CD8-positive, alpha-beta memory T cell (primary cell): ENCODE data around the gene CELF2. TPM values are rescaled to one million over a fixed set of nuclear protein-coding genes. Genes with fewer than 3 reads are reported as not detected.

Experiments used
- CTCF ChIA-PET: fragments of 350-600 bp; sonication (Branson Sonifier 250); formaldehyde crosslinking; loops from one replicate; lab custom pipeline; 2021; ENCODE audit warnings: antibody characterized with exemption; lab: Charles Lee
- POLR2A ChIA-PET: fragments of 350-600 bp; sonication (Branson Sonifier 250); formaldehyde crosslinking; loops from one replicate; lab custom pipeline; 2021; ENCODE audit warnings: antibody characterized with exemption; lab: Charles Lee
- DNase-seq, 5 donors: peaks; one replicate each; pipeline versions ENCODE4 v3.0.0 to v3.0.0-alpha.2; 2020 to 2022; ENCODE audit warnings: mixed read lengths in 1 of 5
- H3K27ac ChIP-seq: one replicate; pipeline ENCODE4 v1.7.0; 2013; ENCODE audit warnings: low read depth, mild to moderate bottlenecking, low read length, moderate library complexity
- H3K27me3 ChIP-seq: 2 replicates; pipeline ENCODE4 v1.7.0; 2013; ENCODE audit warnings: low read length, mild to moderate bottlenecking; ENCODE audit not compliant: insufficient read depth, poor library complexity, severe bottlenecking
- H3K36me3 ChIP-seq: 2 replicates; pipeline ENCODE4 v1.7.0; 2013; ENCODE audit warnings: mild to moderate bottlenecking, low read length, moderate library complexity; ENCODE audit not compliant: insufficient read depth
- H3K4me1 ChIP-seq: 2 replicates; pipeline ENCODE4 v1.7.0; 2013; ENCODE audit warnings: mild to moderate bottlenecking, low read length, moderate library complexity; ENCODE audit not compliant: insufficient read depth
- H3K4me3 ChIP-seq: 2 replicates; pipeline ENCODE4 v1.7.0; 2013; ENCODE audit warnings: mild to moderate bottlenecking, low read length
- H3K9me3 ChIP-seq: 2 replicates; pipeline ENCODE4 v1.7.0; 2013; ENCODE audit warnings: mild to moderate bottlenecking, low read length
- H3K27ac Mint-ChIP-seq, 8 donors: one replicate each; pipeline ENCODE4 v1.8.0; 2020 to 2021; ENCODE audit warnings: mixed read lengths in 8 of 8, mild to moderate bottlenecking in 6 of 8, inconsistent platforms in 3 of 8, moderate library complexity in 3 of 8
- H3K27me3 Mint-ChIP-seq, 2 donors: one replicate each; pipeline ENCODE4 v1.8.0; 2020 to 2021; ENCODE audit warnings: mixed read lengths in 2 of 2, mild to moderate bottlenecking in 1 of 2, moderate library complexity in 1 of 2
- H3K36me3 Mint-ChIP-seq, 3 donors: one replicate each; pipeline ENCODE4 v1.8.0; 2020 to 2021; ENCODE audit warnings: mixed read lengths in 3 of 3, inconsistent platforms in 1 of 3, mild to moderate bottlenecking in 1 of 3
- H3K4me1 Mint-ChIP-seq, 3 donors: one replicate each; pipeline ENCODE4 v1.8.0; 2020 to 2021; ENCODE audit warnings: mixed read lengths in 3 of 3, inconsistent platforms in 1 of 3, mild to moderate bottlenecking in 1 of 3
- H3K4me3 Mint-ChIP-seq, 7 donors: one replicate each; pipeline ENCODE4 v1.8.0; 2020 to 2021; ENCODE audit warnings: mixed read lengths in 7 of 7, mild to moderate bottlenecking in 6 of 7, moderate library complexity in 4 of 7, inconsistent platforms in 2 of 7
- H3K9me3 Mint-ChIP-seq, 5 donors: one replicate each; pipeline ENCODE4 v1.8.0; 2020 to 2022; ENCODE audit warnings: mixed read lengths in 5 of 5, mild to moderate bottlenecking in 3 of 5, moderate library complexity in 2 of 5, inconsistent platforms in 1 of 5
- polyA plus RNA-seq: library from polyadenylated mRNA; unstranded; fragments of 300-500 nt; fragmentation: Illumina TruSeq; gene quantifications from one replicate; pipeline ENCODE4 v1.2.3, GENCODE V29; 2021
- total RNA-seq, 2 experiments: library from RNA; stranded (reverse); gene quantifications; one replicate each; pipeline ENCODE4 v1.2.3, GENCODE V29; 2021

Gene CELF2
- total and polyA plus RNA-seq, 3 experiments from 2014 or later: 154 to 166 (median 155) TPM

DNA sequence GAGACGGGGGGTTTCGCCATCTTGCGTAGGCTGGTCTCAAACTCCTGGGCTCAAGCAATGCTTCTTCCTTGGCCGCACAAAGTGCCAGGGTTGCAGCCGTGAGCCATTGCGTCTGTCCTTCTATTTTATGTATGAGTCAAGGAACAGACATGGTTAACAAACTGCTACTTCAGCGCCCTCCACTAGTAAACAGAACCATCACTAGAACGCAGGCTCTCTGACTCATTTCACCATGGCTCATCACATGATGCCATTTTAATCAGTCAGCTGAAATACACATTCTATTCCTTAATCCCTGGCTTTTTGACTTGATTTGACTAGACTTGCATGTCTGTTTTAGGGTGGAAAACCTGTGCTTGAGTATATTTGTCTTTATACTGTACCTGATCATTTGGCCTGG is 41.3 kb downstream of the CELF2 start:
- Histone ChIP-seq H3K27ac (no peak overlapping the region), H3K4me1 (no peaks in the 10 kb centered on the region), H3K27me3 (no peaks in the 10 kb centered on the region), H3K4me3 (no peak overlapping the region), H3K36me3 (no peaks in the 10 kb centered on the region), H3K9me3 (no peaks in the 10 kb centered on the region)
- POLR2A ChIA-PET: no interaction called here
- DNase-seq: no peak
- no peak overlapping the region for H3K27ac Mint-ChIP-seq
- no peak overlapping the region for H3K4me3 Mint-ChIP-seq
- H3K4me1 Mint-ChIP-seq: no peaks in the 10 kb centered on the region
- CTCF ChIA-PET: no interaction called here
- H3K36me3 Mint-ChIP-seq: no peaks in the 10 kb centered on the region
- H3K9me3 Mint-ChIP-seq: no peaks in the 10 kb centered on the region
- H3K27me3 Mint-ChIP-seq: peaks cover 9 to 61% of the 10 kb centered on the region in 2 donors

DNA sequence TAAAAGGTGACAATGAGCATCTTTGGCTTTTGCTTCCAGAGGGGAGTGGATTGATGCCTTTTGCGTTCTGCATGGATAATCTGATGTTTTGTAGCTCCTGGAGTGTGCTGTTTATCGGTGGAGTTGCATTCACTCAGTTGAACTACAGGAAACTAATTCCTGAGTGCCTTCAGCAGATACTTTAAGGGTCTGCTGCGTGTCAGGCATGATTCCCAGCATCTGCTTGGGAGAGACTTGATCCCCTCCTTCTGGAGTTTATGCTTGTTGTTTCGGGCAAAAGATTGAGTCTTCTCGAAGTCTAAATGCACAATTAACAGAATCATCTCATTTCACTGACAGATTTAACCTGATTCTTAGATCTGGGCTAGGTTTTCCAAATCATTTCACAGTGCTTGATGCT is 46.2 kb downstream of the CELF2 start:
- no peaks in the 10 kb centered on the region for H3K36me3 ChIP-seq
- H3K27me3 ChIP-seq: no peaks in the 10 kb centered on the region
- H3K27me3 Mint-ChIP-seq: peaks cover 5 to 28% of the 10 kb centered on the region in 2 donors
- no peaks in the 10 kb centered on the region for H3K4me1 ChIP-seq
- ChIA-PET POLR2A (no interaction called here), CTCF (no interaction called here)
- H3K4me1 Mint-ChIP-seq: no peaks in the 10 kb centered on the region
- no peak overlapping the region for H3K4me3 Mint-ChIP-seq
- no peaks in the 10 kb centered on the region for H3K36me3 Mint-ChIP-seq
- no peaks in the 10 kb centered on the region for H3K9me3 ChIP-seq
- H3K27ac ChIP-seq: no peak overlapping the region
- no peak overlapping the region for H3K4me3 ChIP-seq
- H3K27ac Mint-ChIP-seq: no peak overlapping the region
- no peak for DNase-seq
- H3K9me3 Mint-ChIP-seq: no peaks in the 10 kb centered on the region

DNA sequence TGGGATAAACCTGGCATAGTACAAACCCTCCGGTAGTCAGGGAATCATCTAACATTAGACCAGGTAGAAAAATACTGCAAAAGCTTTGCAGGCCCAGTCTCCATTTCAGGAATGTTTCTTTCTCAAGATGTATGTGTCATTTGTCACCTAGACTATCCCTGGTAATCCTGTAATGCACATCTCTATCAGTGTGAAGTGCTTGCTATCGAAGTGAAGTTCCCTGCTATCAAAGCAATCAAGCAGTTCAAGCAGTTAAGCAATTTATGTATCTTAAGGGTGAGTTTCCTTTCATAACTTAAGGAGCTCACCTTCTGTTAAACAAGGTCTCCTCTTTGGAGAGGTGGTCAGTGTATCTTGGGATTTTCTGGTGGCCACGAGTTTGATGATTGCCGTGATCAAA is 47.2 kb downstream of the CELF2 start:
- Mint-ChIP-seq H3K9me3 (no peaks in the 10 kb centered on the region), H3K4me1 (no peaks in the 10 kb centered on the region)
- DNase-seq: no peak

GRCh38 chr10:11065567-11065966 is 47.9 kb downstream of the CELF2 start:
- Histone ChIP-seq H3K36me3 (no peaks in the 10 kb centered on the region), H3K4me1 (no peaks in the 10 kb centered on the region), H3K27me3 (no peaks in the 10 kb centered on the region), H3K4me3 (no peak overlapping the region), H3K9me3 (no peaks in the 10 kb centered on the region), H3K27ac (no peak overlapping the region)
- Mint-ChIP-seq H3K27ac (peak overlapping the region in 2 of 8 donors; percentile 3 to 84), H3K9me3 (no peaks in the 10 kb centered on the region), H3K27me3 (peaks cover 6 to 25% of the 10 kb centered on the region in 2 donors), H3K4me1 (no peaks in the 10 kb centered on the region), H3K36me3 (no peaks in the 10 kb centered on the region), H3K4me3 (peak overlapping the region in 1 of 7 donors; percentile 49)
- ChIA-PET CTCF (no interaction called here), POLR2A (no interaction called here)
- DNase-seq: no peak

More for the DNA sequence above, 47.2 kb downstream of the CELF2 start:
- Histone ChIP-seq H3K4me3 (no peak overlapping the region), H3K4me1 (no peaks in the 10 kb centered on the region), H3K27me3 (no peaks in the 10 kb centered on the region), H3K36me3 (no peaks in the 10 kb centered on the region), H3K27ac (no peak overlapping the region), H3K9me3 (no peaks in the 10 kb centered on the region)
- ChIA-PET CTCF (no interaction called here), POLR2A (no interaction called here)
- Mint-ChIP-seq H3K4me3 (no peak overlapping the region), H3K27ac (no peak overlapping the region), H3K27me3 (peaks cover 4 to 21% of the 10 kb centered on the region in 2 donors), H3K36me3 (no peaks in the 10 kb centered on the region)

DNA sequence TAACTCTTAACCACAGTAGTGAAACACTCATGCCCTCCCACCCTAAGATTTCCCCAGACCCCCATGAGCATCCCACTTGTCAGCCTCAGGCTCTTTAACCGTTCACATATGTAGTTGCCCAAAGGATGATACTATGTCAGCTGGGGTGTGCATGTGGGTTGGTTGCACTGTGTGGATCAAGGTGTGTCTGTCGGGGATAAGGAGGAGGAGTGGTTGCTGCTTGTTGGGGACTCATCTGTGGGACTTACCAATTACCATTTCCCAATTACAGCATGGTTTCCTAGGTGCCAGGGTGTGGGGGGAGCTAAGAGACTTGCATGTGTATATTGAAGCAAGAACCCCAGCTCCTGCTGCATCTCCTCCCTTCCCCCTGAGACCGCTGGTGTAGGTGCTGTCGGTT is 48.8 kb downstream of the CELF2 start:
- Histone ChIP-seq H3K36me3 (no peaks in the 10 kb centered on the region), H3K4me3 (no peak overlapping the region), H3K4me1 (no peaks in the 10 kb centered on the region), H3K27ac (no peak overlapping the region), H3K9me3 (no peaks in the 10 kb centered on the region), H3K27me3 (no peaks in the 10 kb centered on the region)
- Mint-ChIP-seq H3K4me3 (no peak overlapping the region), H3K9me3 (no peaks in the 10 kb centered on the region), H3K36me3 (no peaks in the 10 kb centered on the region), H3K4me1 (no peaks in the 10 kb centered on the region), H3K27ac (no peak overlapping the region), H3K27me3 (peaks cover 6 to 23% of the 10 kb centered on the region in 2 donors)
- no peak for DNase-seq
- ChIA-PET CTCF (no interaction called here), POLR2A (no interaction called here)

- POLR2A ChIA-PET: no interaction called here
- H3K27ac Mint-ChIP-seq: no peak overlapping the region
- no peaks in the 10 kb centered on the region for H3K4me1 Mint-ChIP-seq
- Histone ChIP-seq H3K9me3 (no peaks in the 10 kb centered on the region), H3K4me3 (no peak overlapping the region), H3K36me3 (no peaks in the 10 kb centered on the region), H3K27me3 (no peaks in the 10 kb centered on the region), H3K4me1 (no peaks in the 10 kb centered on the region), H3K27ac (no peak overlapping the region)
- H3K9me3 Mint-ChIP-seq: no peaks in the 10 kb centered on the region
- no peaks in the 10 kb centered on the region for H3K36me3 Mint-ChIP-seq
- no peak overlapping the region for H3K4me3 Mint-ChIP-seq
- DNase-seq: no peak
- H3K27me3 Mint-ChIP-seq: peaks cover 6 to 27% of the 10 kb centered on the region in 2 donors
- CTCF ChIA-PET: no interaction called here
Observed at GRCh38 chr10:11068861-11069633, 51.4 kb downstream of the CELF2 start.

- Mint-ChIP-seq H3K4me1 (no peaks in the 10 kb centered on the region), H3K36me3 (no peaks in the 10 kb centered on the region), H3K4me3 (no peak overlapping the region), H3K27me3 (peaks cover 2 to 59% of the 10 kb centered on the region in 2 donors), H3K9me3 (no peaks in the 10 kb centered on the region), H3K27ac (no peak overlapping the region)
- ChIA-PET CTCF (no interaction called here), POLR2A (no interaction called here)
- Histone ChIP-seq H3K27me3 (no peaks in the 10 kb centered on the region), H3K4me3 (no peak overlapping the region), H3K4me1 (no peaks in the 10 kb centered on the region), H3K36me3 (no peaks in the 10 kb centered on the region), H3K27ac (no peak overlapping the region), H3K9me3 (no peaks in the 10 kb centered on the region)
- DNase-seq: no peak
Observed at GRCh38 chr10:11073410-11073809, 55.7 kb downstream of the CELF2 start.

GRCh38 chr10:11074536-11075267 is 57.0 kb downstream of the CELF2 start:
- H3K27me3 ChIP-seq: no peaks in the 10 kb centered on the region
- H3K4me1 ChIP-seq: no peaks in the 10 kb centered on the region
- no peak overlapping the region for H3K27ac ChIP-seq
- no peaks in the 10 kb centered on the region for H3K9me3 ChIP-seq
- ChIA-PET POLR2A (no interaction called here), CTCF (no interaction called here)
- no peak for DNase-seq
- Mint-ChIP-seq H3K27me3 (peaks cover 2 to 60% of the 10 kb centered on the region in 2 donors), H3K9me3 (no peaks in the 10 kb centered on the region), H3K36me3 (peaks cover 0 to 3% (median 0%) of the 10 kb centered on the region in 3 donors), H3K4me3 (no peak overlapping the region), H3K4me1 (no peaks in the 10 kb centered on the region), H3K27ac (no peak overlapping the region)
- no peaks in the 10 kb centered on the region for H3K36me3 ChIP-seq
- H3K4me3 ChIP-seq: no peak overlapping the region
